ENCODE data around the gene LRRC43. TPM values are rescaled to one million over a fixed set of nuclear protein-coding genes. Genes with fewer than 3 reads are reported as not detected.
"Not testable (repeated sequence)": the region's sequence is repeated elsewhere in the genome, so short reads cannot be mapped to it uniquely, and the experiment has no call there.

LRRC43 gene
- total RNA-seq, 1 experiment from 2014 or later: 0.61 TPM

- H3K27me3 ChIP-seq: no peaks in the 10 kb centered on the region
- no peaks in the 10 kb centered on the region for H3K36me3 ChIP-seq
- H3K27ac ChIP-seq: no peak overlapping the region
- no peaks in the 10 kb centered on the region for H3K9me3 ChIP-seq (replicated peaks)
- DNase-seq: no peak
- no peak overlapping the region for H3K4me3 ChIP-seq
- H3K4me1 ChIP-seq: peaks cover 7% of the 10 kb centered on the region; the same call in 1 of the 2 replicates
Measured at GRCh38 chr12:122171399-122171798, 11.5 kb upstream of the LRRC43 start.

DNA sequence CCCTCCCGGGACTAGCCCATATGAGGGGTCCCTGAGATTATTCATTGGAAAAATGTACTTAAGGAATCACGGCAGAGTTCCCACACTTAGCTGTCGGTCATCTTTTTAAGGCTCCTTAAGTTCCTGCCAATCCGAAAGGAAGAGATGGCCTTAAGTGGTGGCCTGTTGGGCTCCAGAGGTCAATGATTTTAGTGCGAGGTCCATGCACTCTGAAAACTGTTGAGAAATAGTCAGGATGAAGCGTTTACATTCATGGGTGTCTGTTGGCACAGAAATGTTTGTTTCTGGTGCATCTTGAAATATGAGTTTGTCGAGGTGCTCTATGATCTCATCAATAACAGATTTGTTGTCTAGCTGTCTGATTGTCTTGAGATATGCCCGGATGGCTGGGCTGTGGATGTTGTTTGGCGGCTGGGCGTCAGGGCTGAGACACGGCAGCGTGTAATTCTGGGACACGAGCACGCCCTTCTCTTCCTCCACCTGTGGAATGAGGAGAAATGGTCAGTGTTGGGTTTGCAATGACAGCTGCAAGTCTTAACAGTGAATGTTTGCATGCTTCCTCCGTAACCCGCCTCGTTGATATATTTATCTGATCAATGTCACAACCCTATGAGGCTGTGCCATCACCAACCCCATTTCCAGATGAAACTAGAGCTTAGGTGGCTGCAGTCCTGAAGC, 10.5 kb upstream of the LRRC43 start:
- Histone ChIP-seq H3K36me3 (no peaks in the 10 kb centered on the region), H3K9me3 (replicated peaks) (no peaks in the 10 kb centered on the region), H3K4me1 (peaks cover 7% of the 10 kb centered on the region; the same call in 1 of the 2 replicates), H3K27me3 (no peaks in the 10 kb centered on the region), H3K4me3 (no peak overlapping the region), H3K27ac (no peak overlapping the region)
- no peak for DNase-seq

- Histone ChIP-seq H3K9me3 (replicated peaks) (no peaks in the 10 kb centered on the region), H3K27me3 (no peaks in the 10 kb centered on the region), H3K36me3 (no peaks in the 10 kb centered on the region), H3K4me3 (no peak within 1 kb of the TSS), H3K4me1 (peaks cover 7% of the 10 kb centered on the region; the same call in 1 of the 2 replicates), H3K27ac (no peak within 1 kb of the TSS)
- no peak for DNase-seq
Measured at GRCh38 chr12:122174155-122174845, 8.6 kb upstream of the LRRC43 start, which contains the start of gene IL31. Gene IL31 (minus strand): TSS chr12:122174221. CDS start chr12:122174172, 49 bp downstream.

DNA sequence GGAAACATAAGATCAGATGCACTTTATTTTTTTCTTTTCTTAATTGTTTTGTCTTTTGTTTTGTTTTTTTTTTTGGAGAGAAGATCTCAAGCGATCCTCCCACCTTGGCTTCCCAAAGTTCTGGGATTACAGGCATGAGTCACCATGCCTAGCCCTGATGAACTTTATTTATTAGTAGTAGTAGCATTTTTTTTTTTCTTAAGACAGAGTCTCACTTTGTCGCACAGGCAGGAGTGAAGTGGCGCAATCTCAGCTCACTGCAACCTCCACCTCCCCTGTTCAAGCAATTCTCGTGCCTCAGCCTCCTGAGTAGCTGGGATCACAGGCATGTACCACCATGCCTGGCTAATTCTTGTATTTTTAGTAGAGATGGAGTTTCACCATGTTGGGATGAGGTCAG, 6.5 kb upstream of the LRRC43 start:
- not testable (repeated sequence) for H3K9me3 ChIP-seq (replicated peaks); DNase-seq; H3K36me3 ChIP-seq; H3K27ac ChIP-seq; H3K4me3 ChIP-seq; H3K27me3 ChIP-seq
- peaks cover 18% of the 10 kb centered on the region for H3K4me1 ChIP-seq

DNA sequence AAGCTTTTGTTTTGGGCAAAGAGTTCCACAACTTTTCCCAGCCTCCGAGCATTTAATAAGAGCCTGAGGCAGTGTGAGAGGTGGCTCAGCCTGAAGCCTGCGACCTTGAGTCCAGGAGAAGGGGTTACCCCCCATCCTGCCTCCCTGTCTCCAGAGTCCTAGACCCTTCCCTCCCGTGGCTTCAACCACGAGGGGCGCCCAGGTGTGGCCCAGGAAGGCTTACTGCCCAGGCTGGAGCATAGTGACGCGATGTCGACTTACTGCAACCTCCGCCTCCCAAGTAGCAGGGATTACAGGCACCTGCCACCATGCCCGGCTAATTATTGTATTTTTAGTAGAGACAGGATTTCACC, 641 bp downstream of the LRRC43 start:
- peak in 1 of 2 experiments; percentile 33 for DNase-seq
- peaks cover 23% of the 10 kb centered on the region for H3K4me1 ChIP-seq
- peak overlapping the region; percentile 55 for H3K4me3 ChIP-seq
- H3K27me3 ChIP-seq: no peaks in the 10 kb centered on the region
- H3K27ac ChIP-seq: peak overlapping the region; percentile 27; the same call in 1 of the 2 replicates
- no peaks in the 10 kb centered on the region for H3K36me3 ChIP-seq
- H3K9me3 ChIP-seq (replicated peaks): no peaks in the 10 kb centered on the region

- Histone ChIP-seq H3K36me3 (no peaks in the 10 kb centered on the region), H3K4me3 (no peak overlapping the region), H3K27ac (no peak overlapping the region), H3K9me3 (replicated peaks) (no peaks in the 10 kb centered on the region), H3K4me1 (peaks cover 23% of the 10 kb centered on the region), H3K27me3 (no peaks in the 10 kb centered on the region)
- no peak for DNase-seq
Measured at GRCh38 chr12:122184517-122184916, 1.6 kb downstream of the LRRC43 start.

DNA sequence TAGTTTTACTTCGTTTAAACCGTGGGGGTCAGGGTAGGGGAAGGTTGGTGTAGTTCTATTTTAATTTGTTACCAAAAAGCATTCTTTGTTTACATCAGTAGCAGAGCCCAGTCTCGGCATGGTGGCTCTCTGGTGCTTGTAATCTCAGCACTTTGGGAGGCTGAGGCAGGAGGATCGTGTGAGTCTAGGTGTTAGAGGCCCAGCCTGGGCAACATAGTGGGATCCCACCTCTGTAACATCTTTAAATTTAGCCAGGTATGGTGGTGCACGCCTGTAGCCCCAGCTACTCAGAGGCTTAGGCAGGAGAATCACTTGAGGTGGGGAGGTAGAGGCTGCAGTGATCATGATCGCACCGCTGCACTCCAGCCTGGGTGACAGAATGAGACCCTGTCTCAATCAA, 2.2 kb downstream of the LRRC43 start:
- Histone ChIP-seq H3K27ac (no peak overlapping the region), H3K9me3 (replicated peaks) (no peaks in the 10 kb centered on the region), H3K36me3 (no peaks in the 10 kb centered on the region), H3K4me1 (peaks cover 22% of the 10 kb centered on the region), H3K4me3 (no peak overlapping the region), H3K27me3 (no peaks in the 10 kb centered on the region)
- DNase-seq: no peak

GRCh38 chr12:122185494-122186082, 2.7 kb downstream of the LRRC43 start:
- Histone ChIP-seq H3K4me1 (peaks cover 17% of the 10 kb centered on the region), H3K36me3 (no peaks in the 10 kb centered on the region), H3K4me3 (no peak overlapping the region), H3K27ac (no peak overlapping the region), H3K9me3 (replicated peaks) (no peaks in the 10 kb centered on the region), H3K27me3 (no peaks in the 10 kb centered on the region)
- DNase-seq: no peak

GRCh38 chr12:122187466-122187865, 4.5 kb downstream of the LRRC43 start:
- peak; percentile 19 to 49 for DNase-seq
- Histone ChIP-seq H3K36me3 (no peaks in the 10 kb centered on the region), H3K4me1 (peaks cover 12% of the 10 kb centered on the region), H3K4me3 (peak overlapping the region; percentile 7; the same call in 1 of the 2 replicates), H3K27ac (no peak overlapping the region), H3K9me3 (replicated peaks) (no peaks in the 10 kb centered on the region), H3K27me3 (no peaks in the 10 kb centered on the region)

DNA sequence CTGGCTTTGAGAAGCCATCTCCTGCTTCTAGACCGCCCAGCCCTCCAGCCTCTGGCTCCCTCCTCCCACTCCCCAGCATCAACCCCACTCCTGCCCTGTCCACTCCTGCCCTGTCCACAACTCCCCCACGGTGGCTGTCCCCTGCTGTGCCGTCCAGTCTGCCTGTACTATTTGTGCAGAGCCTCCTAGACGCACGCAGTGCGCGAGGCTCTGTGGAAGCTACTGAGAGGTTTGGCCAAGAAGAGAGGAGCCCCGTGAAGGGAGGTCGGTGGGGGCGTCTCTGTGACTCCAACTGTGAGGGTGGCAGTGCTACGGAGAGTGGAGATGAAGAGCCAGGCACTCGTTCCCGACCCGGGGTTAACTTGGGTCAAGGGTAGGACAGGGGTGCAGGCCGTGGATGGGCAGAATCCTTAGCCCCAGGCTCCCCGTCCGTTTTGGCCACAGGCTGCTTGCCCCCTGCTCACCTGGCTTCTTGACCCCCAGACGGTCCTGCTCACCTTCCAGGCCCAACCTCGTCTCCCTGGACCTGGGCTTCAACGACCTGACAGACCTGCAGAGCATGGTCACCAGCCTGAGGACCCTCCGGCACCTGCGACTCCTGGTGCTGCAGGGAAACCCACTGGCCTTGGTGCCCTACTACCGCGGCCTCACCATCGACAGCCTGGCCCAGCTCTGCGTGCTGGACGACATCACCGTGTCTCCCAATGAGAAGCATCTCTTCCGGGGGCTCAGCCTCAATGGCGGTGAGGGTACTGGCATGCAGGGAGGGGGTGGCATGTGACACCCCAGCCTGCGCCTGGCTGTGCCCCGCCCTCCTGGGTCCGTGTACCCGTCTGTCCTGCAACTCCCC, 6.9 kb downstream of the LRRC43 start:
- H3K27me3 ChIP-seq: no peaks in the 10 kb centered on the region
- H3K4me3 ChIP-seq: no peak overlapping the region
- no peak for DNase-seq
- no peak overlapping the region for H3K27ac ChIP-seq
- peaks cover 7% of the 10 kb centered on the region; the same call in 1 of the 2 replicates for H3K4me1 ChIP-seq
- no peaks in the 10 kb centered on the region for H3K36me3 ChIP-seq
- H3K9me3 ChIP-seq (replicated peaks): no peaks in the 10 kb centered on the region

DNA sequence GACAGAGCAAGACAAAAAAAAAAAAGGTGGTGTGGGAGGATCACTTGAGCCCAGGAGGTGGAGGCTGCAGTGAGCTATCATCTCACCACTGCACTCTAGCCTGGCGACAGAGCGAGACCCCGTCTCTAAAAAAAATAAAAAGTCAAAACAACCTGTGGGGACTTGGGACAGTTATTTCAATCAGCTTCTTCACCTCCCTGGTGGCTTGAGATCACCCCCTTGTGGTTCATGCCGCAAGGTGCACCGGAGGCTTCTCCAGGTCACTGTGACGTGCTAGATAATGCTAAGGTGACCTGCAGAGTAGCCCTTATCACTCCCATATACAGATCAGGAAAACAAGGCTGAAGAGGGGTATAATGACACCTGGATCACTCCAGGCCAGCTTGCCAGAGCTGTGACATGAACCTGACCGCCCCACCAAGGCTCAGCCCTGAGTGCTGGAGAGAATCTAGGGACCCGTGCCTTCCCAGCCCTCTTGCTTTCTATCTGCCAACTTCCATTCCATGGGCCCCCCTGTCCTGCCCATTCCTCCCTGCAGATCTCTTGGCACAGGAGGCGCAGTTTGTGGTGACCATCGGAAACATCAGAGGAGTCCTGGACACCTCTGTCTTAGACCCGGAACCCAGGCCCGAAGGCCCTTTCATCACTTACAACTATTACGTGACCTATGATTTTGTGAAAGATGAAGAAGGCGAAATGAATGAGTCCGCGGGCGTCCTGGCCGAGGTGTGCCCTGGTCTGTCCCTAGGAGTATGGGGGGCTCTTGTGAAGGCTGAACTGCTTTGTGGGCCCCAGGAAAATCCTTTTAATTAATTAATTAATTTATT, 8.1 kb downstream of the LRRC43 start:
- peak; percentile 58 to 76 for DNase-seq

DNA sequence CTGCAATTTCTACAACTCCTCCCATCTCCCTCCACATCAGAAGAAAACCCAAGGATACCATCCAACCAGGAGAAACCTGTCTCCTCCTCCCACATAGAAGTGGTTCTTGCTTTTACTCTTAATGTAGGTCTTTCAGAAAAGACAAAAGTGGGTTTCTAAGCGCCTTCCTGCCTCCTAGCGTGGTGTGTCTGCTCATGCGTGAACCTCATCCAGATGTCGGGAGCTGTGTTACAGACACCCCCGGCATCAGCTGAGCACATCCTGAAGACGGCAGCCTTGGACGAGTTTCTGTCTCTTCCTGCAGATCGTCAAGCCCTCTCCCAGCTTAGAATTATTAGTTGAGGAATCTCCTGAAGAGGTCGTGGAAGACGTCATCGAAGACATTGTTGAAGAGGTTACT, 9.5 kb downstream of the LRRC43 start:
- DNase-seq: no peak
- no peaks in the 10 kb centered on the region for H3K27me3 ChIP-seq
- H3K4me3 ChIP-seq: no peak overlapping the region
- H3K27ac ChIP-seq: no peak overlapping the region
- H3K36me3 ChIP-seq: no peaks in the 10 kb centered on the region
- no peaks in the 10 kb centered on the region for H3K9me3 ChIP-seq (replicated peaks)
- peaks cover 4% of the 10 kb centered on the region; the same call in 1 of the 2 replicates for H3K4me1 ChIP-seq

More for the DNA sequence above, 8.1 kb downstream of the LRRC43 start:
- Histone ChIP-seq H3K4me1 (peaks cover 7% of the 10 kb centered on the region; the same call in 1 of the 2 replicates), H3K36me3 (no peaks in the 10 kb centered on the region), H3K27me3 (no peaks in the 10 kb centered on the region), H3K9me3 (replicated peaks) (no peaks in the 10 kb centered on the region), H3K4me3 (no peak overlapping the region), H3K27ac (no peak overlapping the region)

DNA sequence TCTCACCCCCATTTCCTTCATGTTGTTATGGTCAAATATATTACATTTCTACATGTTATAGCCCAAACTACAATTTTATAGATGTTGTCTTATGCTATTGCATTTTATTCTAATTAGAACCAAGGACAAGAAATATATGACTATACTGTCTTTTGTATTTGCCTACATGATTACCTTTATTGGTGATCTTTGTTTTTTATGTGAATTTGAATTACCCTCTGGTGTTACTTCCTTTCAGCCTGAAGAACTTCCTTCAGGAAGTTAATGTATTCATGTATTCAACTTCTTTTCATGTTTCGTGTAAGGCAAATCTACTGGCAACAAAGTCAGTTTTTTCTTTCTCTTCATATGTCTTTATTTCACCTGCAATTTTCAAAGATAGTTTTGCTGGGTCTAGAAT, 11.9 kb downstream of the LRRC43 start:
- DNase-seq: no peak
- H3K4me3 ChIP-seq: no peak overlapping the region
- H3K4me1 ChIP-seq: no peaks in the 10 kb centered on the region
- H3K27ac ChIP-seq: no peak overlapping the region
- no peaks in the 10 kb centered on the region for H3K36me3 ChIP-seq
- H3K27me3 ChIP-seq: no peaks in the 10 kb centered on the region
- no peaks in the 10 kb centered on the region for H3K9me3 ChIP-seq (replicated peaks)

- Histone ChIP-seq H3K9me3 (replicated peaks) (no peaks in the 10 kb centered on the region), H3K4me3 (no peak overlapping the region), H3K36me3 (no peaks in the 10 kb centered on the region), H3K27ac (no peak overlapping the region), H3K27me3 (no peaks in the 10 kb centered on the region), H3K4me1 (no peaks in the 10 kb centered on the region)
- no peak for DNase-seq
Measured at GRCh38 chr12:122195405-122195804, 12.5 kb downstream of the LRRC43 start.
